HG02885 (cell line): Measurements from ENCODE around the gene MAN2A1.
"Not testable (repeated sequence)": the region's sequence is repeated elsewhere in the genome, so short reads cannot be mapped to it uniquely, and the experiment has no call there.

Experiments
- ATAC-seq: cut with Tn5 transposase; IDR thresholded peaks from one replicate; pipeline ENCODE4 v1.9.1; 2021; ENCODE audit warnings: mild to moderate bottlenecking; ENCODE audit not compliant: unreplicated experiment, poor library complexity

MAN2A1 gene

GRCh38 chr5:109853377-109853776 is 163.7 kb downstream of the MAN2A1 start:
- ATAC-seq, result no peak

- no peak for ATAC-seq
Measured at GRCh38 chr5:109855056-109855455, 165.3 kb downstream of the MAN2A1 start.

GRCh38 chr5:109857405-109858031 is 167.8 kb downstream of the MAN2A1 start:
- no peak for ATAC-seq

- no peak for ATAC-seq
Measured at GRCh38 chr5:109859537-109859936, 169.8 kb downstream of the MAN2A1 start.

GRCh38 chr5:109862301-109862700 is 172.6 kb downstream of the MAN2A1 start:
- no peak for ATAC-seq

GRCh38 chr5:109863752-109864151 is 174.0 kb downstream of the MAN2A1 start:
- peak; percentile 53 for ATAC-seq

- no peak for ATAC-seq
Measured at GRCh38 chr5:109865637-109866036, 175.9 kb downstream of the MAN2A1 start.

- ATAC-seq, result no peak
Measured at GRCh38 chr5:109866051-109866450, 176.3 kb downstream of the MAN2A1 start.

GRCh38 chr5:109868737-109869136 is 179.0 kb downstream of the MAN2A1 start:
- no peak for ATAC-seq

GRCh38 chr5:109873687-109874086 is 184.0 kb downstream of the MAN2A1 start:
- ATAC-seq, result no peak

- no peak for ATAC-seq
Measured at GRCh38 chr5:109874108-109874507, 184.4 kb downstream of the MAN2A1 start.

GRCh38 chr5:109876030-109876725 is 186.5 kb downstream of the MAN2A1 start:
- no peak for ATAC-seq

GRCh38 chr5:109876941-109877669 is 187.4 kb downstream of the MAN2A1 start:
- ATAC-seq, result no peak

GRCh38 chr5:109877670-109878045 is 187.9 kb downstream of the MAN2A1 start:
- no peak for ATAC-seq

GRCh38 chr5:109878887-109879286 is 189.2 kb downstream of the MAN2A1 start:
- ATAC-seq, result no peak

- ATAC-seq, result no peak
Measured at GRCh38 chr5:109880907-109881685, 191.4 kb downstream of the MAN2A1 start.

- ATAC-seq, result no peak
Measured at GRCh38 chr5:109882546-109882945, 192.8 kb downstream of the MAN2A1 start.

- ATAC-seq, result no peak
Measured at GRCh38 chr5:109884676-109885075, 194.9 kb downstream of the MAN2A1 start.

- no peak for ATAC-seq
Measured at GRCh38 chr5:109885205-109885604, 195.5 kb downstream of the MAN2A1 start.

- ATAC-seq, result no peak
Measured at GRCh38 chr5:109888989-109889388, 199.3 kb downstream of the MAN2A1 start.

GRCh38 chr5:109893271-109893670 is 203.5 kb downstream of the MAN2A1 start:
- ATAC-seq, result not testable (repeated sequence)
